IMR-90 (cell line): ENCODE results near the gene KRTAP5-9. TPM values are rescaled to one million over a fixed set of nuclear protein-coding genes. Genes with fewer than 3 reads are reported as not detected.

Source experiments
- ATAC-seq: fragments of 200-7000 bp; cut with Tn5 transposase; 2 replicates; pipeline ENCODE4 v1.9.1; 2020; ENCODE audit warnings: low read depth, mild to moderate bottlenecking, moderate library complexity
- BruUV-seq: library from RNA; stranded (reverse); fragments of 400-500 nt; replicated peaks from 2 replicates; lab custom pipeline; 2021; lab: Mats Ljungman, UMichigan
- CTCF ChIA-PET: fragments of 300-600 bp; formaldehyde crosslinking; extraction: SDS; loops from one replicate; lab custom pipeline; 2021; ENCODE audit warnings: antibody characterized with exemption; lab: Yijun Ruan, JAX
- POLR2A ChIA-PET: fragments of 300-600 bp; sonication (Branson Sonifier 250); formaldehyde crosslinking; loops from one replicate; lab custom pipeline; 2022; ENCODE audit warnings: antibody characterized with exemption; ENCODE audit not compliant: unreplicated experiment; lab: Charles Lee
- DNase-seq: peaks from one replicate; pipeline ENCODE4 v3.0.0; 2013
- H2AFZ ChIP-seq: replicated peaks from 2 replicates; pipeline ENCODE3; 2013; ENCODE audit warnings: low read length, mild to moderate bottlenecking; ENCODE audit not compliant: poor library complexity
- H2AK5ac ChIP-seq: 2 replicates; pipeline ENCODE4 v1.6.1; 2013; ENCODE audit warnings: low read depth, low read length, inconsistent platforms
- H2AK9ac ChIP-seq: replicated peaks from 2 replicates; pipeline ENCODE3; 2013; ENCODE audit warnings: mild to moderate bottlenecking, low read depth, low read length, moderate library complexity; ENCODE audit not compliant: poor library complexity
- H2BK120ac ChIP-seq: 2 replicates; pipeline ENCODE4 v1.6.1; 2013; ENCODE audit warnings: low read depth, low read length, inconsistent platforms
- H2BK15ac ChIP-seq: 3 replicates; pipeline ENCODE4 v1.6.1; 2013; ENCODE audit warnings: low read depth, low read length, inconsistent platforms
- H2BK20ac ChIP-seq: 2 replicates; pipeline ENCODE4 v1.6.1; 2013; ENCODE audit warnings: low read depth, mild to moderate bottlenecking, inconsistent platforms, low read length, moderate library complexity
- H2BK5ac ChIP-seq: 2 replicates; pipeline ENCODE4 v1.6.1; 2013; ENCODE audit warnings: mild to moderate bottlenecking, low read depth, low read length, inconsistent platforms; ENCODE audit not compliant: poor library complexity, severe bottlenecking
- H3K14ac ChIP-seq: replicated peaks from 2 replicates; pipeline ENCODE4 v1.6.1; 2013; ENCODE audit warnings: low read depth, low read length, inconsistent platforms
- H3K18ac ChIP-seq: 2 replicates; pipeline ENCODE4 v1.6.1; 2013; ENCODE audit warnings: low read depth, low read length, control low read depth
- H3K23ac ChIP-seq: 2 replicates; pipeline ENCODE4 v1.6.1; 2013; ENCODE audit warnings: low read depth, low read length, inconsistent platforms
- H3K27ac ChIP-seq: 2 replicates; pipeline ENCODE4 v1.5.1; 2013; ENCODE audit warnings: mild to moderate bottlenecking, control low read depth, low read length; ENCODE audit not compliant: insufficient read depth
- H3K27me3 ChIP-seq: 2 replicates; pipeline ENCODE4 v1.6.1; 2013; ENCODE audit warnings: low read length; ENCODE audit not compliant: control insufficient read depth, insufficient read depth
- H3K36me3 ChIP-seq: 2 replicates; pipeline ENCODE4 v1.6.1; 2013; ENCODE audit warnings: low read length, mixed read lengths; ENCODE audit not compliant: control insufficient read depth, insufficient read depth
- H3K4ac ChIP-seq: 2 replicates; pipeline ENCODE4 v1.6.1; 2013; ENCODE audit warnings: low read depth, low read length, inconsistent platforms
- H3K4me1 ChIP-seq: 2 replicates; pipeline ENCODE4 v1.6.1; 2013; ENCODE audit warnings: low read length, mixed read lengths; ENCODE audit not compliant: control insufficient read depth, insufficient read depth
- H3K4me2 ChIP-seq: 2 replicates; pipeline ENCODE4 v1.6.1; 2013; ENCODE audit warnings: low read depth, mild to moderate bottlenecking, control low read depth, low read length, moderate library complexity
- H3K4me3 ChIP-seq: 2 replicates; pipeline ENCODE4 v1.5.1; 2013; ENCODE audit warnings: low read depth, mild to moderate bottlenecking, control low read depth, low read length, moderate library complexity; ENCODE audit not compliant: insufficient read depth
- H3K56ac ChIP-seq: 2 replicates; pipeline ENCODE4 v1.6.1; 2013; ENCODE audit warnings: low read length, inconsistent platforms; ENCODE audit not compliant: insufficient read depth; ENCODE audit errors: extremely low read depth
- H3K79me1 ChIP-seq, 2 experiments: 2 replicates each; pipeline ENCODE4 v1.6.1; 2013; ENCODE audit warnings: low read length in 2 of 2, inconsistent platforms in 1 of 2, low read depth in 1 of 2
- H3K9ac ChIP-seq: 2 replicates; pipeline ENCODE4 v1.6.1; 2013; ENCODE audit warnings: low read depth, low read length, control low read depth
- H3K9me1 ChIP-seq: 2 replicates; pipeline ENCODE4 v1.6.1; 2013; ENCODE audit warnings: low read length, inconsistent platforms; ENCODE audit not compliant: insufficient read depth
- H3K9me3 ChIP-seq: 2 replicates; pipeline ENCODE4 v1.6.1; 2013; ENCODE audit warnings: low read length; ENCODE audit not compliant: control insufficient read depth, insufficient read depth
- H4K20me1 ChIP-seq: 2 replicates; pipeline ENCODE4 v1.6.1; 2013; ENCODE audit warnings: low read length, inconsistent platforms; ENCODE audit not compliant: insufficient read depth
- H4K5ac ChIP-seq: 2 replicates; pipeline ENCODE4 v1.6.1; 2013; ENCODE audit warnings: mild to moderate bottlenecking, low read depth, low read length, control low read depth
- H4K8ac ChIP-seq, 2 experiments: 2 replicates each; pipeline ENCODE4 v1.6.1; 2013; ENCODE audit warnings: low read depth in 2 of 2, low read length in 2 of 2, control low read depth in 1 of 2, inconsistent platforms in 1 of 2
- H4K91ac ChIP-seq: 2 replicates; pipeline ENCODE4 v1.6.1; 2013; ENCODE audit warnings: low read depth, low read length, inconsistent platforms; ENCODE audit not compliant: insufficient read depth
- BHLHE40 ChIP-seq: fragments of 150-350 bp; IDR thresholded peaks from 2 replicates; pipeline ENCODE4 v1.6.1; 2016; ENCODE audit warnings: mild to moderate bottlenecking, low read depth, low read length
- CHD1 ChIP-seq: IDR thresholded peaks from 2 replicates; pipeline ENCODE4 v1.6.1; 2012; ENCODE audit warnings: low read depth, low read length, improper control_type of control experiment
- ELK1 ChIP-seq: fragments of 150-350 bp; IDR thresholded peaks from 2 replicates; pipeline ENCODE4 v1.6.1; 2016; ENCODE audit warnings: low read depth, mild to moderate bottlenecking, low read length, moderate library complexity, borderline replicate concordance
- FOS ChIP-seq: fragments of 150-350 bp; IDR thresholded peaks from 2 replicates; pipeline ENCODE4 v1.6.1; 2016; ENCODE audit warnings: low read depth, low read length
- MAFK ChIP-seq: IDR thresholded peaks from 2 replicates; pipeline ENCODE4 v1.6.1; 2012; ENCODE audit warnings: low read depth, low read length, improper control_type of control experiment
- MXI1 ChIP-seq: IDR thresholded peaks from 2 replicates; pipeline ENCODE4 v1.6.1; 2012; ENCODE audit warnings: low read depth, mild to moderate bottlenecking, low read length, moderate library complexity, borderline replicate concordance
- NFE2L2 ChIP-seq: fragments of 150-350 bp; IDR thresholded peaks from 2 replicates; pipeline ENCODE4 v1.6.1; 2016; ENCODE audit warnings: low read depth, mild to moderate bottlenecking, low read length
- POLR2A ChIP-seq: IDR thresholded peaks from 2 replicates; pipeline ENCODE4 v1.6.1; 2012; ENCODE audit warnings: mild to moderate bottlenecking, low read depth, low read length
- RAD21 ChIP-seq: IDR thresholded peaks from 2 replicates; pipeline ENCODE4 v1.6.1; 2012; ENCODE audit warnings: low read length, improper control_type of control experiment
- SMC3 ChIP-seq: fragments of 150-350 bp; IDR thresholded peaks from 2 replicates; pipeline ENCODE4 v1.6.1; 2016; ENCODE audit warnings: low read depth, mild to moderate bottlenecking, antibody characterized with exemption, low read length, moderate library complexity
- USF2 ChIP-seq: fragments of 150-350 bp; IDR thresholded peaks from 2 replicates; pipeline ENCODE4 v1.6.1; 2017; ENCODE audit warnings: mild to moderate bottlenecking, antibody characterized with exemption, low read length, low read depth
- WGBS, 2 experiments: methylation state at CpG; one replicate each; pipeline versions ENCODE4 v1.1.5 to v1.1.7; 2013; ENCODE audit warnings: missing lambda C conversion rate in 2 of 2; ENCODE audit not compliant: insufficient read length in 1 of 2; ENCODE audit errors: extremely low coverage in 2 of 2; 5-methylcytosine and 5-hydroxymethylcytosine counted together
- dilution Hi-C: fragments of 300-500 bp; cut with HindIII; formaldehyde crosslinking; loops from one replicate; pipeline ENCODE4 v1.14.3; 2018; ENCODE audit warnings: low sequenced_read_pairs; ENCODE audit not compliant: unreplicated experiment
- in situ Hi-C: fragments of 300-500 bp; cut with MboI; formaldehyde crosslinking; loops from 3 replicates; pipeline ENCODE4 v1.14.3; 2019; ENCODE audit warnings: low sequenced_read_pairs, inconsistent platforms, mixed read lengths
- intact Hi-C: fragments of 100-400 bp; cut with micrococcal nuclease; formaldehyde crosslinking; loops from 2 replicates; pipeline ENCODE4 v1.10.0; 2022
- polyA plus RNA-seq, 3 experiments: library from polyadenylated mRNA; depleted of rRNA; stranded (reverse); fragments of >200 nt; gene quantifications; 2 replicates each; pipeline ENCODE4 v1.2.3, GENCODE V29; 2012; ENCODE audit warnings: low replicate concordance in 1 of 3
- total RNA-seq: library from RNA; depleted of rRNA; stranded (reverse); fragments of >200 nt; gene quantifications from 2 replicates; pipeline ENCODE4 v1.2.3, GENCODE V29; 2012

Gene KRTAP5-9
- total and polyA plus RNA-seq, 2 of the 4 experiments (the other 2 are of a cell fraction), result 0.09 TPM; not detected in 1

GRCh38 chr11:71535825-71536224, 12.4 kb upstream of the KRTAP5-9 start:
- BruUV-seq, result no TSS peak
- Histone ChIP-seq H3K9me1 (no peaks in the 10 kb centered on the region), H2AK5ac (no peak overlapping the region), H2BK5ac (no peak overlapping the region), H3K9me3 (no peaks in the 10 kb centered on the region), H3K27ac (no peak overlapping the region), H3K4me1 (no peaks in the 10 kb centered on the region), H3K23ac (no peak overlapping the region), H3K18ac (no peak overlapping the region), H2BK15ac (no peak overlapping the region), H3K79me1 (no peaks in the 10 kb centered on the region), H4K5ac (no peak overlapping the region), H2BK120ac (no peak overlapping the region), H3K9ac (no peak overlapping the region), H3K4ac (no peak overlapping the region), H3K14ac (no peak overlapping the region), H2AK9ac (no peak overlapping the region), H2AFZ (no peak overlapping the region), H3K4me2 (no peak overlapping the region), H3K4me3 (no peak overlapping the region), H2BK20ac (no peak overlapping the region), H4K20me1 (no peaks in the 10 kb centered on the region), H3K27me3 (peaks cover 10% of the 10 kb centered on the region), H3K36me3 (no peaks in the 10 kb centered on the region), H3K56ac (no peak overlapping the region), H4K8ac (no peak overlapping the region), H4K91ac (no peak overlapping the region)
- WGBS, 2 experiments, result 86% methylated on average over 1 of the region's 9 CpGs; no CpG with 5 or more reads in 1 of the 2 experiments
- in situ Hi-C loops, result no loop called here
- dilution Hi-C loops, result no loop called here
- no peak for TF ChIP-seq CHD1
- no peak for TF ChIP-seq BHLHE40
- no peak for TF ChIP-seq NFE2L2
- no peak for TF ChIP-seq SMC3
- no peak for TF ChIP-seq FOS
- TF ChIP-seq ELK1, result no peak
- no peak for TF ChIP-seq MAFK
- TF ChIP-seq RAD21, result no peak
- TF ChIP-seq USF2, result no peak
- no peak for TF ChIP-seq MXI1
- no peak for TF ChIP-seq POLR2A
- DNase-seq (no peak), ATAC-seq (no peak)
- intact Hi-C loops, result no loop called here
- POLR2A ChIA-PET, result no interaction called here
- CTCF ChIA-PET, result no interaction called here
